Panc1 (cell line): ENCODE results near the gene ESRRB. TPM values are rescaled to one million over a fixed set of nuclear protein-coding genes. Genes with fewer than 3 reads are reported as not detected.

Experiments
- ATAC-seq: fragments of 200-7000 bp; cut with Tn5 transposase; 2 replicates; pipeline ENCODE4 v1.9.1; 2020; ENCODE audit warnings: mild to moderate bottlenecking, moderate library complexity
- BruUV-seq: library from RNA; stranded (reverse); fragments of 400-500 nt; replicated peaks from 2 replicates; lab custom pipeline; 2021; lab: Mats Ljungman, UMichigan
- CTCF ChIA-PET: fragments of 300-600 bp; sonication (Branson Sonifier 250); formaldehyde crosslinking; loops from one replicate; lab custom pipeline; 2022; ENCODE audit warnings: antibody characterized with exemption; lab: Charles Lee
- POLR2A ChIA-PET: fragments of 300-600 bp; sonication (Branson Sonifier 250); formaldehyde crosslinking; loops from one replicate; lab custom pipeline; 2022; ENCODE audit warnings: antibody characterized with exemption; lab: Charles Lee
- DNase-seq: peaks from one replicate; pipeline ENCODE4 v3.0.0-alpha.2; 2010; ENCODE audit warnings: low read depth, low spot score
- H3K27ac ChIP-seq: 2 replicates; pipeline ENCODE4 v1.5.1; 2011; ENCODE audit warnings: mild to moderate bottlenecking, low read length, inconsistent platforms
- H3K27me3 ChIP-seq: fragments of 200-500 bp; sonication (Bioruptor generic); 2 replicates; pipeline ENCODE4 v1.6.0; 2014; ENCODE audit warnings: low read length, inconsistent platforms; ENCODE audit not compliant: control insufficient read depth, insufficient read depth
- H3K36me3 ChIP-seq: fragments of 200-500 bp; sonication (Bioruptor generic); 2 replicates; pipeline ENCODE4 v1.5.1; 2014; ENCODE audit warnings: inconsistent platforms, mild to moderate bottlenecking, low read length, moderate library complexity; ENCODE audit not compliant: control insufficient read depth, insufficient read depth
- H3K4me1 ChIP-seq: 2 replicates; pipeline ENCODE4 v1.5.1; 2011; ENCODE audit warnings: inconsistent platforms, mild to moderate bottlenecking, low read length, moderate library complexity; ENCODE audit not compliant: control insufficient read depth, insufficient read depth
- H3K4me3 ChIP-seq, 2 experiments: 2 replicates each; pipeline ENCODE4 v1.5.1; 2011 to 2012; ENCODE audit warnings: low read depth in 2 of 2, low read length in 2 of 2, mild to moderate bottlenecking in 2 of 2, inconsistent platforms in 1 of 2, moderate library complexity in 1 of 2
- H3K9me3 ChIP-seq: fragments of 200-500 bp; sonication (Bioruptor generic); 2 replicates; pipeline ENCODE4 v1.5.1; 2014; ENCODE audit warnings: low read depth, mild to moderate bottlenecking, inconsistent platforms, low read length, moderate library complexity; ENCODE audit not compliant: control insufficient read depth, insufficient read depth
- POLR2AphosphoS5 ChIP-seq: IDR thresholded peaks from 2 replicates; pipeline ENCODE4 v1.6.1; 2012; ENCODE audit warnings: mild to moderate bottlenecking, low read depth, low read length, moderate library complexity
- REST ChIP-seq, 2 experiments: IDR thresholded peaks; 2 replicates each; pipeline ENCODE4 v1.6.1; 2011 to 2012; ENCODE audit warnings: low read depth in 2 of 2, control low read depth in 1 of 2, low read length in 1 of 2, mild to moderate bottlenecking in 1 of 2, moderate library complexity in 1 of 2; ENCODE audit not compliant: insufficient read depth in 1 of 2
- SIN3A ChIP-seq: IDR thresholded peaks from 2 replicates; pipeline ENCODE4 v1.6.1; 2012; ENCODE audit warnings: low read depth, mild to moderate bottlenecking, low read length, moderate library complexity, borderline replicate concordance; ENCODE audit not compliant: insufficient read depth
- TCF7L2 ChIP-seq: IDR thresholded peaks from 2 replicates; pipeline ENCODE4 v1.6.1; 2011; ENCODE audit warnings: mild to moderate bottlenecking, low read depth, low read length, inconsistent platforms
- in situ Hi-C: cut with HindIII; loops from 2 replicates; pipeline ENCODE4 v1.10.0; 2016; ENCODE audit warnings: low sequenced_read_pairs, low pct_unique_long_range_greater_than_20kb
- intact Hi-C: fragments of 100-400 bp; cut with micrococcal nuclease; formaldehyde crosslinking; loops from one replicate; pipeline ENCODE4 v1.10.0; 2022; ENCODE audit not compliant: unreplicated experiment
- total RNA-seq: library from RNA; stranded (reverse); gene quantifications from one replicate; pipeline ENCODE4 v1.2.1, GENCODE V29; 2021; ENCODE audit not compliant: unreplicated experiment
- TF ChIP-seq, protein P1 (sequence below): fragments of 450-650 bp; IDR thresholded peaks from 2 replicates; pipeline ENCODE4 v1.5.1; 2017; ENCODE audit warnings: mild to moderate bottlenecking

ESRRB gene
- total RNA-seq, 1 experiment from 2014 or later: not detected

- POLR2A ChIA-PET: no interaction called here
- H3K27ac ChIP-seq: no peak overlapping the region
- BruUV-seq: no TSS peak
Measured at GRCh38 chr14:76389841-76390240, 13.9 kb downstream of the ESRRB start.

DNA sequence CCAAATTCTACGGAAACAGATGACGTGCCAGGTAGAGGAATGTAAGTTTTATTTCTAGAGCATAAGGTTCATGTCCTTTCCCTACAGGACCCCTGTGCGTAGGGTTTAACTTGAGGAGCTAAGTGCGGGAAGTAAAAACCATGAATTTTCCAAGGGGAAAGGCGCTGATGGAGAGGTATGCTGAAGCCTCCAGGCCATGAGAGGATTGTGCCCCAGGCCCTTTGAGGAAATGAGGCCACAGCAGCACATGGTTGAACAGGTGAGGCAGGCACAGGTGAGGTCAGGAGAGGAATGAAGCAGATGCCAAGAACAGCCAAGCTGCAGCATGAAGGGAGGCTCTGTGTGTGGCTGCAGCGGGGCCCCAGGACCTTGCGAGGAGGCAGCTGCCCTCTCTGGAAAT is 14.7 kb downstream of the ESRRB start:
- no TSS peak for BruUV-seq
- no peak for ATAC-seq
- DNase-seq: no peak
- H3K4me1 ChIP-seq: no peaks in the 10 kb centered on the region
- H3K27me3 ChIP-seq: peaks cover 2% of the 10 kb centered on the region
- in situ Hi-C loops (no loop called here), intact Hi-C loops (loop anchor here (10.0 kb wide), 1 partner anchor 254 kb away; no protein-coding TSS in a partner anchor)
- ChIA-PET POLR2A (no interaction called here), CTCF (no interaction called here)
- TF ChIP-seq TCF7L2 (no peak), REST (IDR thresholded peaks at IDR 0.05; ENCODE audit: insufficient read depth in 1 of 2, low read depth in 2 of 2, low read length in 1 of 2) (no peak), POLR2AphosphoS5 (no peak), SIN3A (no peak)
- TF ChIP-seq, protein P1, sequence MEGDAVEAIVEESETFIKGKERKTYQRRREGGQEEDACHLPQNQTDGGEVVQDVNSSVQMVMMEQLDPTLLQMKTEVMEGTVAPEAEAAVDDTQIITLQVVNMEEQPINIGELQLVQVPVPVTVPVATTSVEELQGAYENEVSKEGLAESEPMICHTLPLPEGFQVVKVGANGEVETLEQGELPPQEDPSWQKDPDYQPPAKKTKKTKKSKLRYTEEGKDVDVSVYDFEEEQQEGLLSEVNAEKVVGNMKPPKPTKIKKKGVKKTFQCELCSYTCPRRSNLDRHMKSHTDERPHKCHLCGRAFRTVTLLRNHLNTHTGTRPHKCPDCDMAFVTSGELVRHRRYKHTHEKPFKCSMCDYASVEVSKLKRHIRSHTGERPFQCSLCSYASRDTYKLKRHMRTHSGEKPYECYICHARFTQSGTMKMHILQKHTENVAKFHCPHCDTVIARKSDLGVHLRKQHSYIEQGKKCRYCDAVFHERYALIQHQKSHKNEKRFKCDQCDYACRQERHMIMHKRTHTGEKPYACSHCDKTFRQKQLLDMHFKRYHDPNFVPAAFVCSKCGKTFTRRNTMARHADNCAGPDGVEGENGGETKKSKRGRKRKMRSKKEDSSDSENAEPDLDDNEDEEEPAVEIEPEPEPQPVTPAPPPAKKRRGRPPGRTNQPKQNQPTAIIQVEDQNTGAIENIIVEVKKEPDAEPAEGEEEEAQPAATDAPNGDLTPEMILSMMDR: no peak
- no peak overlapping the region for H3K27ac ChIP-seq
- H3K4me3 ChIP-seq: no peak overlapping the region
- no peaks in the 10 kb centered on the region for H3K36me3 ChIP-seq
- H3K9me3 ChIP-seq: no peaks in the 10 kb centered on the region

More at GRCh38 chr14:76389841-76390240, 13.9 kb downstream of the ESRRB start:
- H3K4me3 ChIP-seq: no peak overlapping the region
- no peaks in the 10 kb centered on the region for H3K9me3 ChIP-seq
- no peaks in the 10 kb centered on the region for H3K4me1 ChIP-seq
- TF ChIP-seq REST (IDR thresholded peaks at IDR 0.05; ENCODE audit: insufficient read depth in 1 of 2, low read depth in 2 of 2, low read length in 1 of 2) (no peak), TCF7L2 (no peak), POLR2AphosphoS5 (no peak), SIN3A (no peak)
- TF ChIP-seq, protein P1: no peak
- ATAC-seq (no peak), DNase-seq (no peak)
- intact Hi-C loops: loop anchor here (5.0 to 10.0 kb wide), 2 partner anchors 255 to 338 kb away; no protein-coding TSS in a partner anchor
- in situ Hi-C loops: no loop called here
- H3K36me3 ChIP-seq: no peaks in the 10 kb centered on the region
- CTCF ChIA-PET: no interaction called here
- H3K27me3 ChIP-seq: peaks cover 2% of the 10 kb centered on the region
